ENCODE measurements around the gene SREBF2.

Gene SREBF2

GRCh38 chr22:41922328-41922727 lies 89.4 kb downstream of the SREBF2 start:
- no peak for DNase-seq (ENCODE audit: low spot score)

- DNase-seq (ENCODE audit: low spot score) = no peak
Measured at GRCh38 chr22:41922940-41923594, 90.2 kb downstream of the SREBF2 start.

- DNase-seq (ENCODE audit: low spot score) = no peak
Measured at GRCh38 chr22:41923595-41924276, 90.8 kb downstream of the SREBF2 start.

- DNase-seq (ENCODE audit: low spot score) = peak; percentile 76
Measured at GRCh38 chr22:41925783-41926460, 93.0 kb downstream of the SREBF2 start.

GRCh38 chr22:41927813-41928212 lies 94.9 kb downstream of the SREBF2 start:
- no peak for DNase-seq (ENCODE audit: low spot score)

- no peak for DNase-seq (ENCODE audit: low spot score)
Measured at GRCh38 chr22:41928593-41929417, 95.9 kb downstream of the SREBF2 start.

GRCh38 chr22:41929418-41929810 lies 96.5 kb downstream of the SREBF2 start:
- DNase-seq (ENCODE audit: low spot score) = no peak

GRCh38 chr22:41931701-41932269 lies 98.9 kb downstream of the SREBF2 start:
- no peak for DNase-seq (ENCODE audit: low spot score)

- DNase-seq (ENCODE audit: low spot score) = no peak
Measured at GRCh38 chr22:41932353-41932752, 99.4 kb downstream of the SREBF2 start.

- DNase-seq (ENCODE audit: low spot score) = no peak
Measured at GRCh38 chr22:41933411-41934177, 100.7 kb downstream of the SREBF2 start.

GRCh38 chr22:41934284-41935014 lies 101.5 kb downstream of the SREBF2 start:
- no peak for DNase-seq (ENCODE audit: low spot score)

- no peak for DNase-seq (ENCODE audit: low spot score)
Measured at GRCh38 chr22:41935015-41935351, 102.1 kb downstream of the SREBF2 start.

- no peak for DNase-seq (ENCODE audit: low spot score)
Measured at GRCh38 chr22:41935509-41935908, 102.6 kb downstream of the SREBF2 start.

- DNase-seq (ENCODE audit: low spot score) = no peak
Measured at GRCh38 chr22:41936894-41937169, 103.9 kb downstream of the SREBF2 start.

- DNase-seq (ENCODE audit: low spot score) = peak; percentile 96
Measured at GRCh38 chr22:41939981-41940831, 107.3 kb downstream of the SREBF2 start.

- DNase-seq (ENCODE audit: low spot score) = peak; percentile 88
Measured at GRCh38 chr22:41940832-41941765, 108.2 kb downstream of the SREBF2 start.

- DNase-seq (ENCODE audit: low spot score) = no peak
Measured at GRCh38 chr22:41943661-41944209, 110.8 kb downstream of the SREBF2 start.

- peak; percentile 83 for DNase-seq (ENCODE audit: low spot score)
Measured at GRCh38 chr22:41946629-41947423, 113.9 kb downstream of the SREBF2 start, which contains the start of gene CENPM. Gene CENPM (minus strand): TSS chr22:41947152. CDS start chr22:41947076, 76 bp downstream.

All from CD4-positive, alpha-beta T cell treated with Interleukin-15 for 4 hours (primary cell).